Trophoblast cell (in vitro differentiated cells and primary cell): ENCODE results near the gene ZRANB3.
A peak's percentile ranks its signal among the peaks of the same experiment; 100 is the strongest.

ENCODE experiments used
- DNase-seq, 2 donors: peaks; one replicate each; pipeline ENCODE4 v3.0.0-alpha.2; 2016
- H2AFZ ChIP-seq: 2 replicates; pipeline ENCODE4 v1.6.1; 2013; ENCODE audit warnings: low read length, moderate library complexity, mild to moderate bottlenecking; ENCODE audit not compliant: insufficient read depth, poor library complexity
- H2AK5ac ChIP-seq: 2 replicates; pipeline ENCODE4 v1.6.1; 2013; ENCODE audit warnings: mild to moderate bottlenecking, low read length
- H2BK120ac ChIP-seq: 2 replicates; pipeline ENCODE4 v1.6.1; 2013; ENCODE audit warnings: low read length, mild to moderate bottlenecking, moderate library complexity; ENCODE audit not compliant: insufficient read depth, poor library complexity
- H2BK12ac ChIP-seq: 2 replicates; pipeline ENCODE4 v1.6.1; 2013; ENCODE audit warnings: mild to moderate bottlenecking, low read length, moderate library complexity
- H2BK5ac ChIP-seq: 2 replicates; pipeline ENCODE4 v1.6.1; 2013; ENCODE audit warnings: low read length, low read depth, moderate library complexity, mild to moderate bottlenecking; ENCODE audit not compliant: poor library complexity
- H3K14ac ChIP-seq: 2 replicates; pipeline ENCODE4 v1.6.1; 2013; ENCODE audit warnings: mild to moderate bottlenecking, low read length
- H3K18ac ChIP-seq: 2 replicates; pipeline ENCODE4 v1.6.1; 2013; ENCODE audit warnings: mild to moderate bottlenecking, low read length
- H3K23ac ChIP-seq: 2 replicates; pipeline ENCODE4 v1.6.1; 2013; ENCODE audit warnings: low read length
- H3K27ac ChIP-seq: 2 replicates; pipeline ENCODE4 v1.5.1; 2013; ENCODE audit warnings: low read depth, mild to moderate bottlenecking, inconsistent platforms, low read length, moderate library complexity
- H3K27me3 ChIP-seq: 2 replicates; pipeline ENCODE4 v1.6.1; 2013; ENCODE audit warnings: inconsistent platforms, mild to moderate bottlenecking, low read length, moderate library complexity; ENCODE audit not compliant: insufficient read depth
- H3K36me3 ChIP-seq, 2 experiments: 1 replicate in 1 of 2; 2 replicates in 1 of 2; pipeline ENCODE4 v1.6.1; 2013; ENCODE audit warnings: low read length in 2 of 2, mild to moderate bottlenecking in 2 of 2, moderate library complexity in 1 of 2; ENCODE audit not compliant: insufficient read depth in 2 of 2, control insufficient read depth in 1 of 2
- H3K4ac ChIP-seq: 2 replicates; pipeline ENCODE4 v1.6.1; 2013; ENCODE audit warnings: low read depth, mild to moderate bottlenecking, low read length, moderate library complexity
- H3K4me1 ChIP-seq, 2 experiments: 1 replicate in 1 of 2; 2 replicates in 1 of 2; pipeline ENCODE4 v1.6.1; 2013; ENCODE audit warnings: low read length in 2 of 2, mild to moderate bottlenecking in 2 of 2, moderate library complexity in 1 of 2; ENCODE audit not compliant: insufficient read depth in 2 of 2, control insufficient read depth in 1 of 2
- H3K4me2 ChIP-seq: 2 replicates; pipeline ENCODE4 v1.6.1; 2013; ENCODE audit warnings: inconsistent platforms, mild to moderate bottlenecking, low read length, moderate library complexity
- H3K4me3 ChIP-seq: 2 replicates; pipeline ENCODE4 v1.5.1; 2013; ENCODE audit warnings: mild to moderate bottlenecking, low read depth, low read length, inconsistent platforms
- H3K79me1 ChIP-seq: one replicate; pipeline ENCODE4 v1.6.1; 2013; ENCODE audit warnings: low read length
- H3K79me2 ChIP-seq: 2 replicates; pipeline ENCODE4 v1.6.1; 2013; ENCODE audit warnings: low read length, mild to moderate bottlenecking; ENCODE audit not compliant: control insufficient read depth, insufficient read depth, poor library complexity
- H3K9ac ChIP-seq: 2 replicates; pipeline ENCODE4 v1.6.1; 2013; ENCODE audit warnings: mild to moderate bottlenecking, low read length
- H3K9me3 ChIP-seq: 2 replicates; pipeline ENCODE4 v1.6.1; 2013; ENCODE audit warnings: low read depth, mild to moderate bottlenecking, control low read depth, inconsistent platforms, low read length; ENCODE audit not compliant: insufficient read depth
- H4K12ac ChIP-seq: 2 replicates; pipeline ENCODE4 v1.6.1; 2013; ENCODE audit warnings: low read depth, mild to moderate bottlenecking, low read length, moderate library complexity
- H4K8ac ChIP-seq: 2 replicates; pipeline ENCODE4 v1.6.1; 2013; ENCODE audit warnings: low read depth, mild to moderate bottlenecking, low read length, moderate library complexity
- H4K91ac ChIP-seq: one replicate; pipeline ENCODE4 v1.6.1; 2013; ENCODE audit warnings: low read depth, mild to moderate bottlenecking, low read length, moderate library complexity
- WGBS: extraction: QIAGEN DNeasy Blood & Tissue Kit; methylation state at CpG from one replicate; pipeline ENCODE4 v1.1.7; 2013; ENCODE audit warnings: missing lambda C conversion rate; ENCODE audit not compliant: insufficient read length, insufficient coverage; ENCODE audit errors: extremely low coverage; 5-methylcytosine and 5-hydroxymethylcytosine counted together

Gene ZRANB3

GRCh38 chr2:135151615-135152014 is 379.4 kb downstream of the ZRANB3 start:
- Histone ChIP-seq H3K9me3 (no peaks in the 10 kb centered on the region), H3K18ac (no peak overlapping the region), H3K23ac (no peak overlapping the region), H3K9ac (no peak overlapping the region), H2BK12ac (no peak overlapping the region), H2AK5ac (no peak overlapping the region), H3K79me1 (no peaks in the 10 kb centered on the region), H3K27me3 (no peaks in the 10 kb centered on the region), H3K4ac (no peak overlapping the region), H4K12ac (no peak overlapping the region), H3K14ac (no peak overlapping the region), H3K4me1 (no peaks in the 10 kb centered on the region), H3K36me3 (peaks cover 2 to 4% of the 10 kb centered on the region in 2 experiments), H2BK120ac (no peak overlapping the region), H4K8ac (no peak overlapping the region), H4K91ac (no peak overlapping the region), H3K4me2 (no peak overlapping the region), H3K79me2 (no peaks in the 10 kb centered on the region), H3K4me3 (no peak overlapping the region), H2AFZ (no peak overlapping the region), H2BK5ac (no peak overlapping the region), H3K27ac (no peak overlapping the region)
- WGBS, result no CpG with 5 or more reads among the region's 3 CpGs
- DNase-seq, result peak in 1 of 2 donors; percentile 63

- Histone ChIP-seq H3K36me3 (peaks cover 2 to 4% of the 10 kb centered on the region in 2 experiments), H4K91ac (no peak overlapping the region)
- WGBS, result no CpG with 5 or more reads among the region's 1 CpG
Measured at GRCh38 chr2:135150725-135151124, 380.3 kb downstream of the ZRANB3 start.

GRCh38 chr2:135149251-135149650 is 381.8 kb downstream of the ZRANB3 start:
- Histone ChIP-seq H3K9ac (no peak overlapping the region), H3K14ac (no peak overlapping the region), H3K23ac (no peak overlapping the region), H3K79me2 (no peaks in the 10 kb centered on the region), H2BK12ac (no peak overlapping the region), H3K9me3 (no peaks in the 10 kb centered on the region), H2BK5ac (no peak overlapping the region), H2BK120ac (no peak overlapping the region), H4K8ac (no peak overlapping the region), H4K12ac (no peak overlapping the region), H3K27ac (no peak overlapping the region), H3K4me2 (no peak overlapping the region), H3K79me1 (no peaks in the 10 kb centered on the region), H3K4me1 (no peaks in the 10 kb centered on the region), H2AFZ (no peak overlapping the region), H3K18ac (no peak overlapping the region), H4K91ac (no peak overlapping the region), H3K4ac (no peak overlapping the region), H3K27me3 (no peaks in the 10 kb centered on the region), H3K4me3 (no peak overlapping the region), H3K36me3 (peaks cover 2% of the 10 kb centered on the region in 2 experiments), H2AK5ac (no peak overlapping the region)
- peak; percentile 54 to 72 for DNase-seq
- WGBS, result no CpG with 5 or more reads among the region's 1 CpG

More at GRCh38 chr2:135150725-135151124, 380.3 kb downstream of the ZRANB3 start:
- H3K27me3 ChIP-seq, result no peaks in the 10 kb centered on the region
- H2AFZ ChIP-seq, result no peak overlapping the region
- no peak overlapping the region for H3K9ac ChIP-seq
- H3K4me1 ChIP-seq, result no peaks in the 10 kb centered on the region
- no peak overlapping the region for H3K14ac ChIP-seq
- no peak overlapping the region for H3K4me3 ChIP-seq
- no peak overlapping the region for H2BK12ac ChIP-seq
- H4K8ac ChIP-seq, result no peak overlapping the region
- peak overlapping the region; percentile 70 for H3K27ac ChIP-seq
- H3K9me3 ChIP-seq, result no peaks in the 10 kb centered on the region
- no peaks in the 10 kb centered on the region for H3K79me2 ChIP-seq
- no peaks in the 10 kb centered on the region for H3K79me1 ChIP-seq
- H3K18ac ChIP-seq, result no peak overlapping the region
- no peak overlapping the region for H3K23ac ChIP-seq
- no peak overlapping the region for H4K12ac ChIP-seq
- H2BK5ac ChIP-seq, result no peak overlapping the region
- H3K4ac ChIP-seq, result no peak overlapping the region
- no peak overlapping the region for H2BK120ac ChIP-seq
- H3K4me2 ChIP-seq, result no peak overlapping the region
- no peak overlapping the region for H2AK5ac ChIP-seq
- DNase-seq, result no peak

- H3K79me2 ChIP-seq, result no peaks in the 10 kb centered on the region
- no peak overlapping the region for H4K91ac ChIP-seq
- no peak overlapping the region for H3K4me2 ChIP-seq
- H3K4me3 ChIP-seq, result no peak overlapping the region
- no peak overlapping the region for H3K23ac ChIP-seq
- no CpG with 5 or more reads among the region's 2 CpGs for WGBS
- no peaks in the 10 kb centered on the region for H3K4me1 ChIP-seq
- H2AK5ac ChIP-seq, result no peak overlapping the region
- no peak overlapping the region for H3K9ac ChIP-seq
- no peak overlapping the region for H4K12ac ChIP-seq
- H2BK120ac ChIP-seq, result no peak overlapping the region
- no peaks in the 10 kb centered on the region for H3K27me3 ChIP-seq
- H2AFZ ChIP-seq, result no peak overlapping the region
- no peaks in the 10 kb centered on the region for H3K9me3 ChIP-seq
- peak in 1 of 2 donors; percentile 37 for DNase-seq
- peaks cover 2 to 3% of the 10 kb centered on the region in 2 experiments for H3K36me3 ChIP-seq
- H3K14ac ChIP-seq, result no peak overlapping the region
- H3K27ac ChIP-seq, result no peak overlapping the region
- no peak overlapping the region for H2BK5ac ChIP-seq
- no peak overlapping the region for H2BK12ac ChIP-seq
- H3K4ac ChIP-seq, result no peak overlapping the region
- no peak overlapping the region for H3K18ac ChIP-seq
- no peaks in the 10 kb centered on the region for H3K79me1 ChIP-seq
- H4K8ac ChIP-seq, result no peak overlapping the region
Measured at GRCh38 chr2:135144343-135144742, 386.7 kb downstream of the ZRANB3 start.
